GM21529 (cell line): ENCODE measurements around the gene UCHL5.
"Not testable (repeated sequence)": the region's sequence is repeated elsewhere in the genome, so short reads cannot be mapped to it uniquely, and the experiment has no call there.

Source experiments
- ATAC-seq: cut with Tn5 transposase; IDR thresholded peaks from one replicate; pipeline ENCODE4 v1.9.1; 2021; ENCODE audit not compliant: unreplicated experiment

Gene UCHL5

DNA sequence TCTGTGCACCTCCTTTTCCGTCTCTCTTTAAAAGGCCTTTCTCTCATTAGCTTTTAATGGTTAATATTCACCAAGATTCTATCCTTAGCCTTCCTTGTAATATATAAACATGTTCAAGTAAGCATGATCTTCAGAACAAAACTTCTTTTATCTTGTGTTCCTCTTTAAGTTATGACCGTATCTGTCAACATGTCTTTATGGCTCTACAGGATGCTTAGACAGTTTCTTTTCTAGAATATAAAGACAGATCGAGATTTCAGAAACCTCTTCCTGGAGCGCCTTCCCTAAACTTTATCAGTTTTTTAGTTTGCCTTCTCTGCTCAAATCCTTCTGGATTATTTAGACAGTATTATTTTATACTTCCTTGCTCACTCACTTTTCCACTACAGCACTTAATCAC is 7.4 kb upstream of the UCHL5 start:
- peak; percentile 33 for ATAC-seq

DNA sequence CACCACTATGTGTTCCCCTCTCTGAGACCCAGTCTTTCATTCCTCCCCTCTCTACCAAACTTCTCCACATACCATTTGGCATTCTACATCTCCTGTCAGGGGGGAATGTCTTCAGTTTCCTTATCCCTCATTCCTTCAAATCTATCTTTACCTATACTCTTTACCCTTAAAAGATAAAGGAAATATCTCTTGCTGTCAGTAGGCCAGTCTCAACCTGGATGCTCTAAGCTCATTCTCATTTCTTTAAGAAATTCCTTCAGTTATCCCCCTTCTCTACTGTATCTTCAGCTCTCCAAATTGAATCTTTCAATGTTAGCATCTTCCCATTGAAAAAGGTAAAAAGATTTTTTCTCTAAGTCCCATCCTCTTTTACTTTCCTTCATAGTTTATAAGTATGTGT is 6.8 kb upstream of the UCHL5 start:
- ATAC-seq, result no peak

DNA sequence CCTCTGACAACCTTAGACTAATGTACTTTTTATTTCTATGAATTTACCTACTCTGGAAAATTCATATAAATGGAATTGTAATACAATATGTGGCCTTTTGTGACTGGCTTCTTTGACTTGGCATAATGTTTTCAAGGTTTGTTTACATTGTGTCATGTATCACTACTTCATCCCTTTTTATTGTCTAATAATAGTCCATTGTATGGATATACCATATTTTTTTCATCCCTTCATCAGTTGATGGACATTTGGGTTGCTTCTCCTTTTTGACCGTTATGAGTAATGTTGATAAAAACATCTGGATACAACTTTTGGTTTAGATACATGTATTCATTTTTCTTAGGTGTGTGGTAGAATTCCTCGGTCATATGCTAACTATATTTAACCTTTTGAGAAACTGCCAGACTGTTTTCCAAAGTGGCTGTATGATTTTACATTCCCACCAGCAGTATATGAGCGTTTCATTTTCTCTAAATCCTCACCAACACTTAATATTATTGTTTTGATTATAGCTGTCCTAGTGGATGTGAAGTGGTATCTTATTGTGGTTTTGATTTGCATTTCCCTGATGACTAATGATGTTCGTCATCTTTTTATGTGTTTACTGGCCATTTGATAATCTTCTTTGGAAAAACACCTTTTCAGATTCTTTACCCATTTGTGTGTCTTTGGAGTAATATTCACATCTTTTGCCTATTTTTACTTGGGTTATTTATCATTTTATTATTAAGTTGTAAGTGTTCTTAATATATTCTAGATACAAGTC is 3.7 kb upstream of the UCHL5 start:
- no peak for ATAC-seq

GRCh38 chr1:193060938-193061337 is 1.8 kb upstream of the UCHL5 start:
- no peak for ATAC-seq

- ATAC-seq, result no peak
Measured at GRCh38 chr1:193060406-193060805, 1.2 kb upstream of the UCHL5 start.

GRCh38 chr1:193060115-193060403 is 899 bp upstream of the UCHL5 start:
- no peak for ATAC-seq

DNA sequence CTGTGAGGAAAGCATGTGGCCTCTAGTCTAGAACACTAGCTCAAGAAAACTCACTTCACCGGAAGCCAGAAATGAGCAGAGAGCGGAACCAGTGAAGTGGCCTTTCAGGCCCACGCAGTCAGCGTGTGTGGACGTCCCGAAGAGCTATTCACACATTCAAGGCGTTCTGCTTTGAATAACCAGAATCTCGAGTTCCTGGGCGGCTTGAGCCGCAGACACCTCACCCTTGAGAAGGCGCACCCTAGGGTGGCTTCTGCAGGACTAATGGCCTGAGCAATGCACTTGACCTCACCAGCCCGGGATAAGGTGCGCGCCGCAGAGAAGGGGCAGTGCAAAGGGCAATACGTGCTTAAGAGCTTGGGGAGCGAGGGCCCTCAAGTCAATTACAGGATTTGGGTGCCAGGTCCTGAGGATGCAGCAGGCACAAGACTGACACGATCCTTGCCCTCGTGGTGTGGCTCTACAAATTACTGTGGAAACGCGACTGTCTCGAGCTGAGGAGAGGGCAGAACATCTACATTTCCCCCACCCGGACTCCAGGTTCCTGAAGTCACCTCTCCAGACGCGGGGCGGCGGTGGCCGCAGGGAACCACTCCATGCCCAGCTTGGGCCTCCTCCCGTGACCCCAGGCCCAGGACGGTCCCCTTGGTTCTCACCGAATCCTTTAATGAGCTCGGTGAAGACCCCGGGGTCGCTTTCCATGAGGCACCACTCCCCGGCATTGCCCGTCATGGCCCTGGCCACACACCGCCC is 455 bp downstream of the UCHL5 start:
- peak; percentile 54 for ATAC-seq

GRCh38 chr1:193054169-193054675 is 4.9 kb downstream of the UCHL5 start:
- no peak for ATAC-seq

DNA sequence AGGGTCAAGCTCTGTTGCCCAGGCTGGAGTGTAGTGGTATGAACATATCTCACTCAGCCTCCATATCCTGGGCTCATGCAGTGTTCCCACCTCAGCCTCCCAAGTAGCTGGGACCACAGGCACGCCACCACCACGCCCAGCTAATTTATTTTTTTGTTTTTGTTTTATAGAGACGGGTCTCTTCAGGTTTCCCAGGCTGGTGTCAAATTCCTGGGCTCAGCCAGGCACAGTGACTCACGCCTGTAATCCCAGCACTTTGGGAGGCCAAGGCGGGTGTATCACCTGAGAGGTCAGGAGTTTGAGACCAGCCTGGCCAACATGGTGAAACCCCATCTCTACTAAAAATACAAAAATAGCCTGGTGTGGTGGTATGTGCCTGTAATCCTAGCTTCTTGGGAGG is 10.2 kb downstream of the UCHL5 start:
- ATAC-seq, result not testable (repeated sequence)

DNA sequence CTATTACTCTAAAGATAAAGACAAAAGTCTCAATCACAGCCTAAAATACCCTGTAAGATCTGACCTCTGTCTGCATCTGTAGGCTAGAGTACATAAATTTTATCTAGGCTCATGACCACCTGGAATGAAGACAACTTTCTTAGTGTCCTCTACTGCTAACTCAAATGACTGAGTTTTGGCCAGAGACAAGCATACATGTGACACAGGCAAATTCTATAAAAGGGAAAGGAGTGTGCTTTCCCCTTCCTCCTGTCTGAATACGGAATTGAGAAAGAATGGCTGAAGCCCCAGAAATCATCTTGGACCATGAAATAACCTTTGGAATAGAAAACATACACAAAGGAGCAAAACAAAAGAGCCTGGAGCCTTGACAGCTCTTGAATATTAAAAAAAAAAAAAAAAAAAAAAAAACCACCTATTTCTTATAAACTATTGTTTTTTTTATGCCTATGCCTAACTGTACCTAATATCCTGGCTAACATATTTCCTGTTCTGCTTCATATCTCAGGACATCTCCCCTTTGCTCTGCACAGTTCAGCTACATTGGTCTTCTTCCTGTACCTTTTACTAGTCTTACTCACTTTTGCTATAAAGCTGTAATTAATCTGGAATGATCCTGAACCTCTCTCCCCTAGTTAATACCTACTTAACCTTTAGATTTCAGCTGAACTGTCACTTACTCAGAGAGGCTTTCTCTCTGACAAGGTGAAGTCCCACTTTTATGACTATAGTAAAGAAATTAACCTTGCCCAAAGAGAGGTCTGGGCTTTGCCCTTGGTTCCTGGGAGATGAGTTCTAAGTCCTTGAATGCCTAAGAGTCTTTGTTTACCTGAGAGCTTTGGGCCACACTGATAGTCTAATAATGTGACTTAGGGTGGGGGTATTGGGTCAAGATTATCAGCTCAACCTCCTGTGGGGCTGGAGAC is 16.1 kb downstream of the UCHL5 start:
- ATAC-seq, result no peak

GRCh38 chr1:193040011-193040410 is 19.1 kb downstream of the UCHL5 start:
- no peak for ATAC-seq

GRCh38 chr1:193036337-193037047 is 22.7 kb downstream of the UCHL5 start:
- no peak for ATAC-seq

GRCh38 chr1:193033610-193034009 is 25.6 kb downstream of the UCHL5 start:
- ATAC-seq, result no peak

DNA sequence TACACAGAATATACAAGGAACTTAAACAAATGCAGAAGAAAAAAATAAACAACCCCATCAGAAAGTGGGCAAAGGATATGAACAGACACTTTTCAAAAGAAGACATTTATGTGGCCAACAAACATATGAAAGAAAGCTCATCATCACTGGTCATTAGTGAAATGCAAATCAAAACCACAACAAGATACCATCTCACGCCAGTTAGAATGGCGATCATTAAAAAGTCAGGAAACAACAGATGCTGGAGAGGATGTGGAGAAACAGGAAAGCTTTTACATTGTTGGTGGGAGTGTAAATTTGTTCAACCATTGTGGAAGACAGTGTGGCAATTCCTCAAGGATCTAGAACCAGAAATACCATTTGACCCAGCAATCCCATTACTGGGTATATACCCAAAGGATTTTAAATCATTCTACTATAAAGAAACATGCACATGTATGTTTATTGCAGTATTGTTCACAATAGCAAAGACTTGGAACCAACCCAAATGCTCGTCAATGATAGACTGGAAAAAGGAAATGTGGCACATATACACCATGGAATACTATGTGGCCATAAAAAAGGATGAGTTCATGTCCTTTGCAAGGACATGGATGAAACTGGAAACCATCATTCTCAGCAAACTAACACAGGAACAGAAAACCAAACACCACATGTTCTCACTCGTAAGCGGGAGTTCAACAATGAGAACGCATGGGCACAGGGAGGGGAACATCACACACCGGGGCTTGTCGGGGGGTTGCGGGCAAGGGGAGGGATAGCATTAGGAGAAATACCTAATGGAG is 26.3 kb downstream of the UCHL5 start:
- ATAC-seq, result not testable (repeated sequence)

DNA sequence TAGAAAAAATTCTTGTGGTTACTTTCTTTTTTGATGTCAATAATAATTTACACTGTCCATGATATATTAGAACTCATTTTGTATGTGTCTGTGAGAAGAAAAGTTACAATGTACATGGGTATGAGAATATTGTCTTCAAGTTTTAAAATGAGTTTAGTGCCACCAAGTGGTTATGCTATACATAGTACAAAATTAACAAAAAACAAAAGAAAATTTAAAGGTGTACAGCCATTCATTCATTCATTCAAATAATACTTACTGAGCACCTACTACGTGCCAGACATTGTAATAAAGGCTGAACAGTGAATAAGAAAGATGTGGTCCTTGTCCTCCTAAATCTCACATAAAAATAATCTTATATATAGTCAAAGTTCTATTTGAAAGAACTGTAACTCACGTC is 27.7 kb downstream of the UCHL5 start:
- ATAC-seq, result no peak

GRCh38 chr1:193030280-193030679 is 28.9 kb downstream of the UCHL5 start:
- ATAC-seq, result no peak

DNA sequence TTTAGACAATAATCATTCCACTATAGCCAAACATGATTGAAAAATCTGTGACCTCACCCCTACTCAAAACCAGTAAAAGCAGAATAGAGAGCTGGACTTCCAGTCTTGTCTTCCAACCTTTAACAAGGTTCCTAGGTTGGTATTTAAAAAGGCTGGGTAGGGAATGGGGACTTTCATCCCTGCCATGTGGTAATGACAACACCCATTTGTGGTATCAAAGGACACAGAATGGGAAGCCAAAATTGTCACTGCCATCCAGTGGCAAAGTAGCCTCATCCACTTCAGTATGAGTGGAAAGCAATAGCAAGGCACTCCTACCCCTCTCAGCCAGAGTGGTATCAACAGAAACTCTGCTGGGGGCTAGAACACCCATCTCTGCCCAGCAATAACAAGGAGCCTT is 33.9 kb downstream of the UCHL5 start:
- ATAC-seq, result no peak

DNA sequence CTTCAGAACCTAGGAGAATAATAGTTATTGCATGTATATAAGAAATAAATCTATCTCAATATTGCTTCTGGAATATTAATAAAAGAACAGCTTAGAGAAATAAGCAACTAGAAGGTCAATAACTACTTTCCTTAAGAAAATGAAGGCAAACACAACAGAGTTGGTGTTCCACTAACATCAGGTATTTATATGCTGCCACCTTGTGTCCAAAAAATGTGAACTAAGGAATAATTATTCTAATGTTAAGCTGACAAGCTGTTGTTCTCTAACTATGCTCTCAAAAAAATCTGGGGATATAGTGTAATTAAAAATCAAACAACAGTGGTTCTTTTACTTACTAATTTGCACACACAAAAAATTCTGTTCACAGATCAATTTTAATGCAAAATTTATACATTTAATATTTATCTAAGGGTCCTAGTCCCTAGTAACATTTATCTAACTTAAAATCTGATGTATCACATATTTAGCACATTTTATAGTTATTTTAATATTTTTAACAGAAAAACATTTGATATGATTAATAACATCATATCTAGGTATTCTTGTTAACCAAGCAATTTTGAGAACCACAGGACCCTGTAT is 39.6 kb downstream of the UCHL5 start:
- ATAC-seq, result peak; percentile 75

DNA sequence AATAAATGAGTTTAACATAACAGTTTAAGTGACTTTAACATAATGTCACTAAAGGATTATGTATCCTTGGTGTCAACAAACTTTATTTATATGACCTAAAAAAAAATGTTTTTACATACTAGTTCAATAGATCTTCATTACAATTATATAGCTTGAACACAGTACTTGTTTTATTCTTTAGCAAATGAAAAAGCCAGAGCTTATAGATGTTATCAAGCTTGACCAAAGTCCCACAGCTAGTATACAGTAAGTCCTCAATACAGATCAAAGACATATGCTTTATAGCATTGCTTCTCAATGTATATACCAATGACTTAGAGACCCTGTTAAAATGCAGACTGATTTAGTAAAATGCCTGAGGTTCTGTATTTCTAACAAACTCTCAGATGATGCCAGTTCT is 42.4 kb downstream of the UCHL5 start:
- no peak for ATAC-seq

DNA sequence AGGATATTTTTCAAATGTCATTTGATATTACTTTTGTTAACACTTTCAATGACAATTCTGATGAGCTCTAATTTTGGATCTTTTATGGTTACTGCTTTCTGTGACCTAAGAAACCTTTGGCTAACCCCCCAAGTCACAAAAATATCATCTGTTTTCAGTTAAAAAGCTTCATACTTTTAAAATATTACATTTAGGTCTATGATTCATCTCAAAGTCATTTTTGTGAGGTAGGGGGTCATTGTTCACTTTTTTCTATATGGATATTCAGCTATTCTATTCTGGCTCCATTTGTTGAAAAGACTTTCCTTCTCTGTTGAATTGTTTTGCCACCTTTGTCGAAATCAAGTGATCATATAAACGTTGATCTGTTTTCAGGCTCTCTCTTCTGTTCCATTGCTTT is 44.8 kb downstream of the UCHL5 start:
- no peak for ATAC-seq
